Astrocyte (in vitro differentiated cells and primary cell): ENCODE data around the gene EAF1. TPM values are rescaled to one million over a fixed set of nuclear protein-coding genes. Genes with fewer than 3 reads are reported as not detected.

ENCODE experiments used
- DNase-seq: peaks from one replicate; pipeline ENCODE4 v3.0.0-alpha.2; 2010; ENCODE audit warnings: low read depth
- FAIRE-seq: peaks from 2 replicates; lab custom pipeline; 2011; peaks lifted over from hg19 to GRCh38; lab: Jason Lieb, UNC
- H2AFZ ChIP-seq: 2 replicates; pipeline ENCODE4 v1.6.0; 2012; ENCODE audit warnings: low read depth, low read length, inconsistent platforms
- H3K27ac ChIP-seq: 2 replicates; pipeline ENCODE4 v1.5.1; 2011; ENCODE audit warnings: low read depth, low read length, inconsistent platforms
- H3K27me3 ChIP-seq: 2 replicates; pipeline ENCODE4 v1.6.0; 2011; ENCODE audit warnings: low read length, inconsistent platforms; ENCODE audit not compliant: insufficient read depth
- H3K36me3 ChIP-seq: 2 replicates; pipeline ENCODE4 v1.5.1; 2011; ENCODE audit warnings: low read length, inconsistent platforms; ENCODE audit not compliant: insufficient read depth
- H3K4me1 ChIP-seq: 2 replicates; pipeline ENCODE4 v1.5.1; 2011; ENCODE audit warnings: low read length, inconsistent platforms; ENCODE audit not compliant: insufficient read depth
- H3K4me2 ChIP-seq: 2 replicates; pipeline ENCODE4 v1.6.0; 2012; ENCODE audit warnings: low read length, inconsistent platforms
- H3K4me3 ChIP-seq: 2 replicates; pipeline ENCODE4 v1.5.1; 2011; ENCODE audit warnings: low read depth, mild to moderate bottlenecking, low read length, inconsistent platforms; ENCODE audit not compliant: insufficient read depth
- H3K79me2 ChIP-seq: 2 replicates; pipeline ENCODE4 v1.6.0; 2012; ENCODE audit warnings: mild to moderate bottlenecking, low read length, inconsistent platforms; ENCODE audit not compliant: insufficient read depth
- H3K9ac ChIP-seq: 2 replicates; pipeline ENCODE4 v1.6.0; 2012; ENCODE audit warnings: mild to moderate bottlenecking, low read length, inconsistent platforms
- H3K9me3 ChIP-seq: 2 replicates; pipeline ENCODE4 v1.5.1; 2012; ENCODE audit warnings: low read depth, mild to moderate bottlenecking, low read length, inconsistent platforms; ENCODE audit not compliant: insufficient read depth
- H4K20me1 ChIP-seq: 2 replicates; pipeline ENCODE4 v1.6.0; 2012; ENCODE audit warnings: low read length, inconsistent platforms; ENCODE audit not compliant: insufficient read depth
- H3K27ac Mint-ChIP-seq: one replicate; pipeline ENCODE4 v1.8.0; 2021; ENCODE audit warnings: mild to moderate bottlenecking, mixed read lengths; ENCODE audit not compliant: unreplicated experiment
- H3K27me3 Mint-ChIP-seq: one replicate; pipeline ENCODE4 v1.8.0; 2021; ENCODE audit warnings: low read depth, mixed read lengths; ENCODE audit not compliant: unreplicated experiment
- H3K36me3 Mint-ChIP-seq: one replicate; pipeline ENCODE4 v1.8.0; 2021; ENCODE audit warnings: low read depth, mixed read lengths; ENCODE audit not compliant: unreplicated experiment
- H3K4me1 Mint-ChIP-seq: one replicate; pipeline ENCODE4 v1.8.0; 2021; ENCODE audit warnings: low read depth, mixed read lengths; ENCODE audit not compliant: unreplicated experiment
- H3K4me3 Mint-ChIP-seq: one replicate; pipeline ENCODE4 v1.8.0; 2021; ENCODE audit warnings: mild to moderate bottlenecking, moderate library complexity, mixed read lengths; ENCODE audit not compliant: unreplicated experiment
- H3K9me3 Mint-ChIP-seq: one replicate; pipeline ENCODE4 v1.8.0; 2021; ENCODE audit warnings: mild to moderate bottlenecking, mixed read lengths; ENCODE audit not compliant: unreplicated experiment
- CTCF ChIP-seq: IDR thresholded peaks from 2 replicates; pipeline ENCODE4 v1.5.1; 2011; ENCODE audit warnings: low read depth, mild to moderate bottlenecking, inconsistent platforms, low read length, moderate library complexity; ENCODE audit not compliant: insufficient read depth
- EZH2 ChIP-seq: IDR thresholded peaks from 2 replicates; pipeline ENCODE4 v1.6.1; 2012; ENCODE audit warnings: mild to moderate bottlenecking, low read length, inconsistent platforms; ENCODE audit not compliant: insufficient read depth
- total RNA-seq: library from RNA; stranded (reverse); gene quantifications from 2 replicates; pipeline ENCODE4 v1.2.1, GENCODE V29; 2021

EAF1 gene
- total RNA-seq, 1 donor from 2014 or later = 28.8 TPM

GRCh38 chr3:15403965-15404364 is 23.4 kb upstream of the EAF1 start:
- Histone ChIP-seq H3K27ac (no peak overlapping the region), H3K4me2 (no peak overlapping the region), H2AFZ (no peak overlapping the region), H3K4me1 (no peaks in the 10 kb centered on the region), H4K20me1 (no peaks in the 10 kb centered on the region), H3K4me3 (no peak overlapping the region), H3K36me3 (no peaks in the 10 kb centered on the region), H3K79me2 (no peaks in the 10 kb centered on the region), H3K9me3 (no peaks in the 10 kb centered on the region), H3K27me3 (no peaks in the 10 kb centered on the region), H3K9ac (no peak overlapping the region)
- TF ChIP-seq EZH2 (no peak), CTCF (no peak)
- DNase-seq (no peak), FAIRE-seq (no peak)
- no peaks in the 10 kb centered on the region for H3K4me1 Mint-ChIP-seq
- H3K9me3 Mint-ChIP-seq = no peaks in the 10 kb centered on the region
- no peak overlapping the region for H3K4me3 Mint-ChIP-seq
- H3K36me3 Mint-ChIP-seq = peaks cover 8% of the 10 kb centered on the region
- no peaks in the 10 kb centered on the region for H3K27me3 Mint-ChIP-seq
- no peak overlapping the region for H3K27ac Mint-ChIP-seq

- Mint-ChIP-seq H3K4me1 (no peaks in the 10 kb centered on the region), H3K4me3 (no peak overlapping the region), H3K27me3 (no peaks in the 10 kb centered on the region), H3K27ac (no peak overlapping the region), H3K9me3 (no peaks in the 10 kb centered on the region), H3K36me3 (peaks cover 14% of the 10 kb centered on the region)
- H4K20me1 ChIP-seq = no peaks in the 10 kb centered on the region
- DNase-seq = no peak
- H3K4me3 ChIP-seq = no peak overlapping the region
- H3K27ac ChIP-seq = no peak overlapping the region
- no peak overlapping the region for H2AFZ ChIP-seq
- H3K9ac ChIP-seq = no peak overlapping the region
- H3K27me3 ChIP-seq = no peaks in the 10 kb centered on the region
- H3K4me2 ChIP-seq = no peak overlapping the region
- H3K9me3 ChIP-seq = no peaks in the 10 kb centered on the region
- no peaks in the 10 kb centered on the region for H3K36me3 ChIP-seq
- FAIRE-seq = no peak
- H3K4me1 ChIP-seq = no peaks in the 10 kb centered on the region
- no peaks in the 10 kb centered on the region for H3K79me2 ChIP-seq
- TF ChIP-seq EZH2 (no peak), CTCF (no peak)
These were observed 22.6 kb upstream of the EAF1 start for GRCh38 chr3:15404767-15405166.

- FAIRE-seq = no peak
- H3K4me1 Mint-ChIP-seq = no peaks in the 10 kb centered on the region
These were observed 21.8 kb upstream of the EAF1 start for GRCh38 chr3:15405448-15406050.

More at GRCh38 chr3:15405448-15406050, 21.8 kb upstream of the EAF1 start:
- H3K4me1 ChIP-seq = no peaks in the 10 kb centered on the region
- H3K27me3 ChIP-seq = no peaks in the 10 kb centered on the region
- H3K9ac ChIP-seq = no peak overlapping the region
- DNase-seq = peak; percentile 43
- H3K4me2 ChIP-seq = no peak overlapping the region
- no peak for TF ChIP-seq EZH2
- peak; percentile 72 for TF ChIP-seq CTCF
- H3K4me3 Mint-ChIP-seq = no peak overlapping the region
- no peak overlapping the region for H3K4me3 ChIP-seq
- no peaks in the 10 kb centered on the region for H3K36me3 ChIP-seq
- peaks cover 17% of the 10 kb centered on the region for H3K36me3 Mint-ChIP-seq
- H3K9me3 ChIP-seq = no peaks in the 10 kb centered on the region
- no peaks in the 10 kb centered on the region for H3K27me3 Mint-ChIP-seq
- H3K27ac Mint-ChIP-seq = no peak overlapping the region
- no peak overlapping the region for H2AFZ ChIP-seq
- no peaks in the 10 kb centered on the region for H3K9me3 Mint-ChIP-seq
- H4K20me1 ChIP-seq = no peaks in the 10 kb centered on the region
- H3K79me2 ChIP-seq = no peaks in the 10 kb centered on the region
- H3K27ac ChIP-seq = no peak overlapping the region
